HL-60 (cell line): ENCODE results near the gene FNDC1.

Experiments
- GABPA ChIP-seq: IDR thresholded peaks from 2 replicates; pipeline ENCODE4 v1.6.1; 2012; ENCODE audit warnings: low read depth
- POLR2AphosphoS5 ChIP-seq: IDR thresholded peaks from 2 replicates; pipeline ENCODE4 v1.6.1; 2012; ENCODE audit warnings: low read depth
- SPI1 ChIP-seq: IDR thresholded peaks from 2 replicates; pipeline ENCODE4 v1.6.1; 2012; ENCODE audit warnings: low read depth, mild to moderate bottlenecking, borderline replicate concordance
- TF ChIP-seq, protein P1 (sequence below): IDR thresholded peaks from one replicate; pipeline ENCODE4 v1.5.1; 2011; ENCODE audit warnings: low read length, control low read depth, inconsistent platforms; ENCODE audit not compliant: insufficient read depth

DNA sequence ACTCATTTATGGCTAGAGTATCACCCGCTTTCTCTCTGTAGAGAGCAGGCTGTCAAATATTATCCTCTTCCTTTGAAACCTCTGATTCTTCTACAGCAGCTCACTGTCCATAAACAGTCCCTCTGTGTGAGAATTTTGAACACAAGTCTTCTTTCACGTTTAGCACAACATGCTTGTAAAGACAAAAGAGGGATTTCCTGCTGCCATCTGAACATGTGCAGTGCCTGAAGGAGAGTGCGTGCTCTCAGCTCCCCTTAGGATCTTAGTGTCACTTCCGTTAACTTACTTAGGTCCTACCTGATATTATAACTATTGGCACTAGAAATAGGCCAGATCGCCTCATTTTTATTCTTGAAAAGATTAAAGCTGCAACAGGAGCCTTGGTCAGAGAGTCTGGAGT lies 50.9 kb downstream of the FNDC1 start:
- TF ChIP-seq, protein P1, sequence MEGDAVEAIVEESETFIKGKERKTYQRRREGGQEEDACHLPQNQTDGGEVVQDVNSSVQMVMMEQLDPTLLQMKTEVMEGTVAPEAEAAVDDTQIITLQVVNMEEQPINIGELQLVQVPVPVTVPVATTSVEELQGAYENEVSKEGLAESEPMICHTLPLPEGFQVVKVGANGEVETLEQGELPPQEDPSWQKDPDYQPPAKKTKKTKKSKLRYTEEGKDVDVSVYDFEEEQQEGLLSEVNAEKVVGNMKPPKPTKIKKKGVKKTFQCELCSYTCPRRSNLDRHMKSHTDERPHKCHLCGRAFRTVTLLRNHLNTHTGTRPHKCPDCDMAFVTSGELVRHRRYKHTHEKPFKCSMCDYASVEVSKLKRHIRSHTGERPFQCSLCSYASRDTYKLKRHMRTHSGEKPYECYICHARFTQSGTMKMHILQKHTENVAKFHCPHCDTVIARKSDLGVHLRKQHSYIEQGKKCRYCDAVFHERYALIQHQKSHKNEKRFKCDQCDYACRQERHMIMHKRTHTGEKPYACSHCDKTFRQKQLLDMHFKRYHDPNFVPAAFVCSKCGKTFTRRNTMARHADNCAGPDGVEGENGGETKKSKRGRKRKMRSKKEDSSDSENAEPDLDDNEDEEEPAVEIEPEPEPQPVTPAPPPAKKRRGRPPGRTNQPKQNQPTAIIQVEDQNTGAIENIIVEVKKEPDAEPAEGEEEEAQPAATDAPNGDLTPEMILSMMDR = no peak
- TF ChIP-seq SPI1 (no peak), POLR2AphosphoS5 (no peak), GABPA (no peak)
